GM21447 (cell line): ENCODE measurements around the gene SEC24D.

Source experiments
- ATAC-seq: cut with Tn5 transposase; IDR thresholded peaks from one replicate; pipeline ENCODE4 v1.9.1; 2021; ENCODE audit not compliant: unreplicated experiment

SEC24D gene

DNA sequence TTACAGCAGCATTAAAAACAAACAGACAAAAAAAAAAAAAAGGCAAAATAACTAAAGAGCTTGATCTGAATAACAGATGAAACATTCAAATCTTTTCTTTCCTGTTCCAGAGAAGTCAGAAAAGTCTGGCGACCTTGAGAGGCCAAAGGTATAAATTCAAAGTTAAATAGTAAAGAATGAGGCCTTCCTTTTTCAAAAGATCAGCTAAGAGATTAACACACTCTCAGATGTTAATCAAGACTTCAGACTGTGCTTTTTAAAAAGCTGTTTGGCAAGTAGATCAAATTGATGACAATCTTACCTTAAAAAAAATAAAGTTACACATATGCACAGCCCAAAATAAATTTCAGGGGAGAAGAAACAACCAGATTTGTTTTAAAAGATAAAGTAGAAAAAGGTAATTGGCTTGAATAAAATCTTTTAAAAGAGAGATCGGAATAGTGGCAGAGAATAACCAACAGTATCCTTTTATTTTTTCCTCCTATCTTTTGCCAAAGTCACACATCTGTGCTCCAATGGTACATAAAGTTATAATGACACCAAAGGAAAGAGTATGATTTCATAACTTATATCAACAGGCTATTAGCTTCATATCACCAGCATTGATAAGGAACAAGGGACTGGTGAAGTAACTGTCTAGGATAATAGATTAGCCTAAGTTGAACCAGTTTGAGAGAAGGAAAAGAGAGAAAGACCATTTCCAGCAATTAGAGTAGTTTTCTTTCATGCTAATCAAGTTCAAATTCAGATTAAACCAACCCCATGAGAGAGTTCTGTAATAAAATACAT lies 80.3 kb downstream of the SEC24D start:
- ATAC-seq, result no peak

- no peak for ATAC-seq
Observed at GRCh38 chr4:118754890-118755289, 81.0 kb downstream of the SEC24D start.

GRCh38 chr4:118753685-118754084 lies 82.2 kb downstream of the SEC24D start:
- no peak for ATAC-seq

- ATAC-seq, result no peak
Observed at GRCh38 chr4:118753096-118753495, 82.8 kb downstream of the SEC24D start.

GRCh38 chr4:118752551-118752950 lies 83.4 kb downstream of the SEC24D start:
- no peak for ATAC-seq

DNA sequence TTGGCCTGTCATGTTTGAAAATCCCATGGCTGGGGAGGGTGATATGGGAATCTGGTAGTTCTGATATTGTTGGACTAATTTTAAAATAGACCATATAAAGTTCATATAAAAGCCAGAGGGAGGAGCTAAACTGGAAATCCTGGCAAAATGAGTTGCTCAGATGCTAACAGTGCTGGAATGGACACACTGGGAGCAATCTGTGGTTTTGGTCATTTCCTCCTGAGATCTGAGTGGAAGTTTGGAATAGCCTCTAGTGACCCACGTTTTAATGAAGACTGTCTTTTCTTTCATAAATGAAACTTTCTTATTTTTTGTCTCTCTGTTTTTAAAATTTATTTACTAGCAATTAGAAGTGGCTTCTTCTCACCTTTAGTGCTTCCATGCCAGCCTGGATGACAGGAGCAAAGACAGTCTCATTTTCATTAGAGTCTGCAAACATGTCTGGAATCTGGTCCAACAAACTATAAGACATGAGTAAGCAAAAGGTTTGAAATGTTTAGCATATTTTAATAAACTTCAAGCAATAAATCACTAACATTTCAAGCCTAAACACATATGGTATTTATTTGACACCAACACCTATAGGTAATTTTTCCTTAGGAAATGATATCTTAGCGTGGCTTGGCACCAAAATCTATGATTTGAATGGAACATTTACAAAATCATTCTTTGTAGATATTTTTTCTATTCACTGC lies 84.2 kb downstream of the SEC24D start:
- ATAC-seq, result no peak

GRCh38 chr4:118749347-118749988 lies 86.5 kb downstream of the SEC24D start:
- ATAC-seq, result no peak

DNA sequence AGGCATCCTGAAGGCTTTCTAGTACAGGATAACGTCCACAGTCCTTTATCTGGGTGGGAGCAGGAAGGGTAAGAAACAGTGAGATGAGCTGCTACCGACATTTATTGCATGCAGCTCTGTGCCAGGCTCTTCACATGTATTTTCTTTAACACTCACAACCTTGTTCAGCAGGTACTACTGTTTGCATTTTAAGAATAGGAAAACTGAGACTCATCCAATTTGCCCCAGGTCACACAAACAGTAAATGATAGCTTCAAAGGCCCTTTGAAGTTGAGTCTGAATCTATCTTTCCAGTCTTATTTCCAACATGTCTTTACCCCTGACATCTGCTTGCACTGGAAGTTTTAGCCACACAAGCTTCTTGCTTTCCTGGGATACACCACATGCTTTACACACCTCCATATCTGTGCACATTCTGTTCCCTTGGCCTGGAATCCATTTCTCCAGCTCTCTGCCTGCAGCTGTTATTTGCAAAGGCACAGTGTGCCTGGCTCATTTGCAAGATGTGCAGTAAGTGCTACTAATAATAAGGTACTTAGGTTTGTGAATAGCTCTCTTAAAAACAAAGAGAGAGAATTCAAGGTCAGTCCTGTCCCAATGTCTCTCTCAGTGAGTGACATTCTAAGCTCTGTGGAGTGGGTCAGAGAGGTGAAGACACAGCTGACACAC lies 89.5 kb downstream of the SEC24D start:
- no peak for ATAC-seq

- no peak for ATAC-seq
Observed at GRCh38 chr4:118745357-118745756, 90.6 kb downstream of the SEC24D start.

DNA sequence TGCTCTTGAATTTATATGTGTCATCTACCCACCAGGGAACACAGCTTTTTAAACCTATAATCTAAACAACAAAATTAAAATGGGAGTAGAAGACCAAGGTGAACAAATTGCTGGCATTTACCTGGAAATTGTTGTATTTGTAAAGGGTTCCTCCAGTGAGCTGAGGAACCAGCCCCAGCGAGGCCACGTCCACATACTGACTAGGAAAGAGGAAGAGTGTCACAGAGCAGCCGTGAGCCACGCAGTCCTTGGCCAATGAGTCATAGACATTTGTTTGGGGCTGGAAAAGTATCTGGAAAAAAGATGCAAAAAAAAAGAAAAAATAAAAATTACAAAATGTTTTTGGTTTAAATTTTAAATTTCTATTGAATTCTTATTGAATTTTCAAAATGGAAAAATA lies 92.1 kb downstream of the SEC24D start:
- no peak for ATAC-seq

DNA sequence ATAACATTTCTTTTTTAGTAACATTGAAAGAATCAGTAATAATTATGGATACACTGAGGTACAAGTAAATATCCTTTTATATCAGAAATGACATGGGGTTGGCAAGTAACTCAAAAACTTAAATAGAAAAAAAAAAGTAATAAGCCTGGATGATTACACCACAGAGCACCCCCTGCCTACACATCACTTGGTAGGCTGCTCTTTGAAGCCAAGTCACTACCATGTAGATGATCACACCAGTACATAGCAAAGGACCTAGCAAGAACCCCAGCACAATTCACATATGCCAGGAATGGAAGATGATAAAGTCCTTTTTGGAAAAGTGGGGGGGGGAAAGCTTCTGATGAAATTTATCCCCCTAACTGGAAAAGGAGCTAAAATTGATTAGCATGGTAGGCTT lies 93.9 kb downstream of the SEC24D start:
- ATAC-seq, result no peak

GRCh38 chr4:118741301-118741855 lies 94.5 kb downstream of the SEC24D start:
- no peak for ATAC-seq

DNA sequence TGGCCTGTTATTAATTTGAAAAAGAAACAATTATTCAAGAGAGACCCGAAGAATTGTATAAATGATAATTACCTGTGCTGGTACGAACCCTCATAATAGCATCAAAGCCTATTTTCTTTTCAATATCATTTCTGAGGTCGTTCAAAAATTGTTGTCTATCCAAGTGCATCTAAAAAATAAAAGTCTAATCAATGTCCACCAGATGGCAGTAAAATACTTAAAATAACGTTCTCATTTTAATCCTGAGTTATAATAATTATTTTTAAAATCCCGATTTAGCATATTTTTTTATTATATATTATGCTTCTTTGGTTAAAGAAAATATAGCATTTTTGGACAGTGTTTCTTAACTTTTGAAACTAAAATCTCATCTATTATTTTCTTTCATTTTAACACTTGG lies 95.1 kb downstream of the SEC24D start:
- no peak for ATAC-seq

DNA sequence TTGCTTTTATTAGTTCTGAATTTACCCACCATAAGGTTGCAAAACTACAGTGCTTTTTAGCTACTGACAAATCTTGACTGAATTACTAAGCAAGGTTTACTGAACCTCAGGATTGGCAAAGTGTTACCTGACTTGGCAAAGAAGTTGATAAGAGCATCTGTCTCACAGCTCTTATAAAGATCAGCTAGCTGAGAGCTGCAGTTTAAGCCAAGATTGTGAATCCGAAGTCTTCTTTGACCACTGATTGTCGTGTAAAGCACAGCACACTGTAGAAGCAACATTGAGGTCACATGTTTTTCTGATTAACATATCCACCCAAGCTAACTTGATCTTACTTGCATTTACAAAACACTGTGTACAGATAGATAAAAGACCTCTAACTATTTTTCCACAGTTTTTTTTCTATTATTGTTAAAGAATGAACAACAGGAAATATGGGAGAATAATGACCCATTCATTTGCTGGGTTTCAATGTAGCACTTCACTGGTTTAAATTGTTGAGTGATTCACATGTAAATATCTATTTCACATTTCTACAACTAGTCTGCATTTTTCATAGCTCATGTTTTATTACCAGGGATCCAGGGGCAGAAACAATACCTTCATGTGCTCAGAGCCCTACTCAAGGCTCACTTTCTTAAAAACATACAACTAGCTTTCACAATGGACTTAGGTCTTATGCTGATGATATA lies 96.8 kb downstream of the SEC24D start:
- no peak for ATAC-seq

GRCh38 chr4:118738090-118738489 lies 97.8 kb downstream of the SEC24D start:
- ATAC-seq, result no peak

GRCh38 chr4:118736900-118737299 lies 99.0 kb downstream of the SEC24D start:
- no peak for ATAC-seq

DNA sequence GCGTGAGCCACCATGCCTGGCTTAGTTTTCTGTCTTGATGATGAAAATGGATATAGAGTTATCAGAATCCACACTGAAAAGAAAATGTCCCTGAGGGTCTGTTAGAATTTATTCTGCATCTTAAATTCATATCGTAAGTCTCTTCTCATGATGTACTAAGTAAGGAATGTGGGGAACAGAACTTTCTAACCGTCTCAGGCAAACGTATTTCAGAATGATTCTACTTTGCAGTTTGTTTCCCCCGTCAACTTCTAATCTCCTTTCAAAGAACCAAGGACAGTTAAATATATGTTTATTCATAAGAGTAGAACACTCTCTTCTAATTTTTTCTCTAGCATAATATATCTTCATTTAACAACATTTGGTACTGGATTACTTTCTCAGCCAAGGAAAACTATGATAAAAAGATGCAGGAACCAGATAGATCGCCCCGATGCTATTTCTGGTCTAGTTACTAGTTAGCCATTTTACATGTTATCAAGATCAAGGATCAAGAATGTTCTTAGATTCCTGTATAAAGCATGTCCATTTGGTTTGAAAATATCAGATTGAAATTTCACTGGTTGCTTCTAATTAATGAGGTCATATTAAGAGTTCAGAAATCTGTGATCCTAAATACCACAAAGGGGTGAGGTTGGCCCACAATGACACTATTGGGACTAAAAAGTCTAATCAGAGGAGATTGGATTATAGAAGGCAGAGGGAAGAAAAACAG lies 101.3 kb downstream of the SEC24D start:
- no peak for ATAC-seq

GRCh38 chr4:118732591-118733330 lies 103.2 kb downstream of the SEC24D start:
- ATAC-seq, result no peak

DNA sequence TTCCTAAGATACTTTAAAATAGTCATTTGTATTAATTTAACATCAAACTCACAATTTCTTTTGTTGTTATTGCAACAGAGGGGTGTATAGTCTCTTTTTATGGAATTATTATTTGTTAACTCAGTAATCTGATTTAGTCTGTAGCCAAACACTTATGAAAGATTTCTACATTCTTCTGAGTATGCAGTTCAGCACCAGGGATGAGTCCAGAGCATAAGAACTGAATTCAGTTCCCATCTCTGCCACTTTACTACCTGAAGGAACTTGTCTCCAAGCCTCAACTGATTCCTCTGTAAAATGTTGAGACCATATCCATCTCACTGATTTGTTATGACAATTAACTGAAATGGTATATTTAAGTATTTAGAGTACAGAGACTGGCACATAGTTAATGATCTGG lies 105.2 kb downstream of the SEC24D start:
- no peak for ATAC-seq
